B cell (primary cell): Measurements from ENCODE around the gene PPCS.

Source experiments
- CTCF ChIP-seq: fragments of 200-600 bp; IDR thresholded peaks from one replicate; pipeline ENCODE4 v1.8.0; 2022; ENCODE audit warnings: antibody characterized with exemption, mild to moderate bottlenecking
- EZH2 ChIP-seq: IDR thresholded peaks from 2 replicates; pipeline ENCODE4 v1.6.1; 2012; ENCODE audit warnings: borderline replicate concordance, low read depth, mild to moderate bottlenecking, moderate library complexity, low read length; ENCODE audit not compliant: insufficient read depth, poor library complexity, severe bottlenecking

DNA sequence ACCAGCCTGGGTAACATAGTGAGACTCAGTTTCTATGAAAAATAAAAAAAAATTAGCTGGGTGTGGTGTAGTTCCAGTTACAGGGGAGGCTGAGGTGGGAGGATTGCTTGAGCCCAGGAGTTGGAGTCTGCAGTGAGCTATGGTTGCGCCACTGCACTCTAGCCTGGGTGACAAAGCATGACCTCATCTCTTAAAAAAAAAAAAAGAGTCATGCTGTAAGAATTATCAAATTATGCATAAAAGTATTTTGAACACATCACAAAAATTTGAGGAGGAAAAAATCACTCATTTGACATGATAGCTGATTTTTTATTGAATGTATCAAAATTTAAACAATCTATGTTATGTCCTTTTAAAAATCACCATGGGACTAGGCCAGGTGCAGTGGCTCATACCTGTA, 24.6 kb downstream of the PPCS start:
- TF ChIP-seq CTCF (no peak), EZH2 (no peak)
